HepG2 (cell line): ENCODE data around the gene COPS7A. TPM values are rescaled to one million over a fixed set of nuclear protein-coding genes. Genes with fewer than 3 reads are reported as not detected.

ENCODE experiments used
- ATAC-seq: fragments of 200-7000 bp; cut with Tn5 transposase; 3 replicates; pipeline ENCODE4 v1.9.1; 2020; ENCODE audit warnings: mild to moderate bottlenecking, moderate library complexity
- BruUV-seq: library from RNA; stranded (reverse); fragments of 400-500 nt; replicated peaks from 2 replicates; lab custom pipeline; 2021; lab: Mats Ljungman, UMichigan
- CTCF ChIA-PET: fragments of 300-600 bp; formaldehyde crosslinking; extraction: SDS; loops from one replicate; lab custom pipeline; 2021; ENCODE audit warnings: low total read pairs, inconsistent platforms, low intra/inter-chr PET ratio; lab: Yijun Ruan, JAX
- POLR2A ChIA-PET: fragments of 350-600 bp; sonication (Branson Sonifier 250); formaldehyde crosslinking; loops from one replicate; lab custom pipeline; 2020; ENCODE audit warnings: antibody characterized with exemption, inconsistent platforms; lab: Yijun Ruan, JAX
- DNase-seq: peaks from one replicate; pipeline ENCODE4 v3.0.0-alpha.2; 2015; ENCODE audit warnings: low spot score
- FAIRE-seq: peaks from 3 replicates; lab custom pipeline; 2011; peaks lifted over from hg19 to GRCh38; lab: Jason Lieb, UNC
- H2AFZ ChIP-seq: one replicate; pipeline ENCODE4 v1.6.1; 2011; ENCODE audit warnings: low read length, inconsistent platforms
- H3K27ac ChIP-seq: fragments of 300-600 bp; 3 replicates; pipeline ENCODE4 v1.8.0; 2011; ENCODE audit warnings: mixed run types, mild to moderate bottlenecking, mixed read lengths, low read length, inconsistent platforms; ENCODE audit not compliant: insufficient read depth; ENCODE audit errors: extremely low read length
- H3K27me3 ChIP-seq, 2 experiments: fragments of 200-600 bp in 1 of 2; 2 replicates in 1 of 2; 3 replicates in 1 of 2; pipeline versions ENCODE4 v1.6.0 to v1.8.0; 2011; ENCODE audit warnings: low read length in 2 of 2, mild to moderate bottlenecking in 2 of 2, moderate library complexity in 2 of 2, inconsistent platforms in 1 of 2; ENCODE audit not compliant: insufficient read depth in 2 of 2, control insufficient read depth in 1 of 2
- H3K36me3 ChIP-seq, 2 experiments: fragments of 200-600 bp in 1 of 2; replicated peaks in 1 of 2; 2 replicates in 1 of 2; 3 replicates in 1 of 2; pipeline versions ENCODE4 v1.5.1 to v1.8.0; 2011; ENCODE audit warnings: low read length in 2 of 2, inconsistent platforms in 1 of 2; ENCODE audit not compliant: insufficient read depth in 2 of 2, control insufficient read depth in 1 of 2
- H3K4me1 ChIP-seq: 2 replicates; pipeline ENCODE4 v1.5.1; 2012; ENCODE audit warnings: low read length, inconsistent platforms; ENCODE audit not compliant: insufficient read depth
- H3K4me2 ChIP-seq: 2 replicates; pipeline ENCODE4 v1.6.0; 2011; ENCODE audit warnings: low read depth, low read length, inconsistent platforms
- H3K4me3 ChIP-seq, 3 experiments: fragments of 200-600 bp in 1 of 3; sonication (generic), shearing (Covaris generic) in 1 of 3; replicated peaks in 1 of 3; 2 replicates each; pipeline ENCODE4 v1.5.1; 2011 to 2016; ENCODE audit warnings: low read length in 3 of 3, inconsistent platforms in 2 of 3, low read depth in 2 of 3, mild to moderate bottlenecking in 2 of 3, control low read depth in 1 of 3, mixed read lengths in 1 of 3; ENCODE audit not compliant: insufficient read depth in 1 of 3
- H3K79me2 ChIP-seq: one replicate; pipeline ENCODE4 v1.6.1; 2011; ENCODE audit warnings: low read length, inconsistent platforms; ENCODE audit not compliant: insufficient read depth
- H3K9ac ChIP-seq: 2 replicates; pipeline ENCODE4 v1.6.0; 2011; ENCODE audit warnings: mild to moderate bottlenecking, low read depth, low read length, inconsistent platforms; ENCODE audit not compliant: insufficient read depth
- H3K9me3 ChIP-seq: 2 replicates; pipeline ENCODE4 v1.5.1; 2012; ENCODE audit warnings: mild to moderate bottlenecking, low read length
- H4K20me1 ChIP-seq: 2 replicates; pipeline ENCODE4 v1.6.0; 2011; ENCODE audit warnings: inconsistent platforms, mild to moderate bottlenecking, low read length, moderate library complexity; ENCODE audit not compliant: insufficient read depth
- AKAP8 ChIP-seq: sonication (generic); formaldehyde crosslinking; IDR thresholded peaks from 2 replicates; pipeline ENCODE4 v1.5.1; 2020; ENCODE audit warnings: mild to moderate bottlenecking, missing genetic modification reagents
- CBX1 ChIP-seq: IDR thresholded peaks from one replicate; pipeline ENCODE4 v1.6.1; 2016; ENCODE audit warnings: antibody characterized with exemption, low read depth
- EHMT2 ChIP-seq: fragments of 200-600 bp; sonication (generic); IDR thresholded peaks from 2 replicates; pipeline ENCODE4 v1.7.0; 2017; ENCODE audit warnings: antibody characterized with exemption, low read depth, low read length, borderline replicate concordance
- FOSL2 ChIP-seq: sonication (generic); formaldehyde crosslinking; IDR thresholded peaks from 2 replicates; pipeline ENCODE4 v1.4.0; 2020; ENCODE audit warnings: missing genetic modification reagents
- KLF16 ChIP-seq, 2 experiments: sonication (generic) in 1 of 2; formaldehyde crosslinking in 1 of 2; IDR thresholded peaks; 2 replicates each; pipeline versions ENCODE4 v1.6.1 to v1.8.0; 2016 to 2023; ENCODE audit warnings: missing genetic modification reagents in 2 of 2, missing compliant biosample characterization in 1 of 2
- NFYB ChIP-seq: sonication (generic); formaldehyde crosslinking; IDR thresholded peaks from 2 replicates; pipeline ENCODE4 v1.4.0; 2020; ENCODE audit warnings: missing genetic modification reagents
- NONO ChIP-seq, 2 experiments: fragments of 450-650 bp in 1 of 2; sonication (generic) in 1 of 2; formaldehyde crosslinking in 1 of 2; IDR thresholded peaks in 1 of 2; conservative IDR thresholded peaks in 1 of 2; 2 replicates each; pipeline versions ENCODE4 v1.6.1 to v1.8.0; 2017 to 2022; ENCODE audit warnings: mild to moderate bottlenecking in 1 of 2, missing genetic modification reagents in 1 of 2, moderate library complexity in 1 of 2
- POLR2AphosphoS5 ChIP-seq: IDR thresholded peaks from 2 replicates; pipeline ENCODE4 v1.6.1; 2012; ENCODE audit warnings: low read depth, low read length
- POLR2G ChIP-seq: fragments of 200-400 bp; formaldehyde crosslinking; IDR thresholded peaks from 2 replicates; pipeline ENCODE4 v1.6.1; 2018; ENCODE audit warnings: mild to moderate bottlenecking, low read depth, low read length, moderate library complexity
- RBM22 ChIP-seq: fragments of 200-400 bp; formaldehyde crosslinking; optimal IDR thresholded peaks from 2 replicates; pipeline ENCODE3; 2017; ENCODE audit warnings: mild to moderate bottlenecking, low read length, moderate library complexity
- SSRP1 ChIP-seq: IDR thresholded peaks from 2 replicates; pipeline ENCODE4 v1.6.1; 2016; ENCODE audit warnings: control low read depth
- ZFX ChIP-seq: sonication (generic); formaldehyde crosslinking; IDR thresholded peaks from 2 replicates; pipeline ENCODE4 v1.4.0; 2020; ENCODE audit warnings: mild to moderate bottlenecking, low read depth, missing genetic modification reagents, moderate library complexity
- ZMYM3 ChIP-seq: sonication (generic); formaldehyde crosslinking; IDR thresholded peaks from 2 replicates; pipeline ENCODE4 v1.5.1; 2020; ENCODE audit warnings: mild to moderate bottlenecking, missing genetic modification reagents
- ZNF629 ChIP-seq: sonication (generic); formaldehyde crosslinking; conservative IDR thresholded peaks from 2 replicates; pipeline ENCODE4 v1.5.0; 2020; ENCODE audit warnings: missing genetic modification reagents
- WGBS: methylation state at CpG from one replicate; pipeline ENCODE4 v1.1.6; 2017; ENCODE audit warnings: low lambda C conversion rate; 5-methylcytosine and 5-hydroxymethylcytosine counted together
- in situ Hi-C: cut with HindIII; loops from 2 replicates; pipeline ENCODE4 v1.10.0; 2017; ENCODE audit warnings: low pct_unique_long_range_greater_than_20kb; ENCODE audit not compliant: extremely low pct_ligation_motif_present
- intact Hi-C: fragments of 100-400 bp; cut with micrococcal nuclease; formaldehyde crosslinking; loops from one replicate; pipeline ENCODE4 v1.10.0; 2022; ENCODE audit not compliant: unreplicated experiment
- polyA plus RNA-seq, 8 experiments: library from polyadenylated mRNA; depleted of rRNA in 3 of 8; stranded (reverse) in 7 of 8; unstranded in 1 of 8; fragments of >200 nt; fragmentation: Illumina TruSeq in 4 of 8; extraction: Trizol in 4 of 8; gene quantifications; 2 replicates each; pipeline versions ENCODE4 v1.2.1 to v1.2.3, GENCODE V29; 2011 to 2016; ENCODE audit warnings: low read depth in 4 of 8, missing spikeins in 1 of 8, mixed read lengths in 1 of 8; ENCODE audit not compliant: insufficient read depth in 1 of 8
- total RNA-seq, 5 experiments: library from RNA; depleted of rRNA; stranded (reverse); fragments of >200 nt; fragmentation: Illumina TruSeq; extraction: Trizol; gene quantifications; 2 replicates each; pipeline ENCODE4 v1.2.3, GENCODE V29; 2016; ENCODE audit warnings: low read depth in 1 of 5
- TF ChIP-seq, protein P1 (sequence below): sonication (generic); formaldehyde crosslinking; IDR thresholded peaks from 2 replicates; pipeline ENCODE4 v1.5.1; 2020; ENCODE audit warnings: missing genetic modification reagents, mild to moderate bottlenecking, borderline replicate concordance
- TF ChIP-seq, protein P2 (sequence below): IDR thresholded peaks from 2 replicates; pipeline ENCODE4 v1.6.1; 2012; ENCODE audit warnings: inconsistent platforms

The COPS7A gene
- total and polyA plus RNA-seq, 2 of the 13 experiments (the other 11 are each of a cell fraction or from before 2014, with no cell fraction given) = 40.0 to 73.6 TPM

DNA sequence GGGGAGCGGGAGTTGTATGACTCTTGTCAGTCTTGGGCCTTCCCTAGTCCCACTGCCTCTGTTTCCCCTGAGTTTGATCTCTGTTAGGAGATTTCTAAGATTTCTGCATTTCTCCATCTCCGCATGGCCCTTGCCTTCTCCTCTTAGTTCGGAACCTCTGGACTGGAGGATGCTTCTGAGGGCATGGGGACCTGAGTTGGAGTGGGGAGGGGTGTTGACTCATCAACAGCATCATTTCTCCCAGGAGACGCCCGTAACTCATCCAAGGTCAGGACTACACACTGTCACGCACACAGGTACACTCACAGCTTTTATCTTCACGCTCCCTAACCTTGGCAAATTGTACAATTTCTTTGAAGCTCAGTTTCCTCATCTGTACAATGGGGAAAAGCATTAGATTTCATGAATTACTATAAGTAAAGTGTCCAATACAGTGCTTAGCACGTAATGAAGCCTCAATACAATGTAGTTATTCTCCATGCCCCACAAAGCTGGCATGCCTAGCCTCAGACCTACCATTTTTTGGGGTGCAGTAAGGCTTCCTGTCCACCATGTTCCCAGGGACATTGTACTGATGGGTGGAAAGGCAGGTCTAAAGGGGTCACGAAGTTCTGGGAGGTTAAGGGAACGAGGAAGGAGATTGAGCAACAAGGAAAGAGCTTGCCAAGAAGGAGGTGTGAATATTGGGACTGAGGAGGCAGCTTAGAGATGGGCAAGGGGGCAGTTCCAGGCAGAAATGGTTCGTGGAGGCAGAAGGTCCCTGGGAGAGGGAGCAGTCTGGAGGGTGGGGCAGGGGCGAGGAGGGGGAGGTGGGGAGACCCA, 47.9 kb downstream of the COPS7A start:
- FAIRE-seq (no peak), ATAC-seq (no peak), DNase-seq (no peak)
- 85% methylated on average over 12 of the region's 12 CpGs for WGBS
- H3K79me2 ChIP-seq = peaks cover 20% of the 10 kb centered on the region
- ChIA-PET CTCF (no interaction called here), POLR2A (interaction anchor here (0.9 to 8.3 kb wide), 3 partner anchors 9 to 48 kb away, joined by 3 to 162 read pairs (median 4); partner anchors contain the start of genes COPS7A and MLF2)
- intact Hi-C loops = no loop called here
- no peak overlapping the region for H2AFZ ChIP-seq
- H3K9me3 ChIP-seq = no peaks in the 10 kb centered on the region
- BruUV-seq = no TSS peak
- H3K4me3 ChIP-seq = no peak overlapping the region
- in situ Hi-C loops = no loop called here
- no peak overlapping the region for H3K4me2 ChIP-seq
- H3K4me1 ChIP-seq = peaks cover 76% of the 10 kb centered on the region
- no peaks in the 10 kb centered on the region for H3K27me3 ChIP-seq
- H3K9ac ChIP-seq = no peak overlapping the region
- no peak overlapping the region for H3K27ac ChIP-seq
- 0 out of 2 replicates have a peak, but pooled peaks cover 6% of the 10 kb centered on the region for H4K20me1 ChIP-seq
- TF ChIP-seq ZNF629 (peak; percentile 85), EHMT2 (no peak), FOSL2 (CRISPR knock-in tag) (0 out of 2 replicates have a peak, but pooled peaks have one; percentile 19), NFYB (CRISPR knock-in tag) (no peak), POLR2AphosphoS5 (peak; percentile 22; the same call in 1 of the 2 replicates), KLF16 (CRISPR knock-in tag; IDR thresholded peaks at IDR 0.05) (no peak), AKAP8 (CRISPR knock-in tag) (0 out of 2 replicates have a peak, but pooled peaks have one; percentile 58), ZMYM3 (CRISPR knock-in tag) (peak; percentile 35; the same call in 1 of the 2 replicates), NONO (IDR thresholded peaks at IDR 0.05) (no peak), NONO (CRISPR knock-in tag; conservative IDR thresholded peaks at IDR 0.05) (0 out of 2 replicates have a peak, but pooled peaks have one; percentile 22), ZFX (CRISPR knock-in tag) (no peak), CBX1 (no peak), SSRP1 (CRISPR knock-in tag) (peak; percentile 48; the same call in 1 of the 2 replicates), POLR2G (peak; percentile 45; the same call in 1 of the 2 replicates), RBM22 (peak; percentile 74)
- TF ChIP-seq, protein P1, sequence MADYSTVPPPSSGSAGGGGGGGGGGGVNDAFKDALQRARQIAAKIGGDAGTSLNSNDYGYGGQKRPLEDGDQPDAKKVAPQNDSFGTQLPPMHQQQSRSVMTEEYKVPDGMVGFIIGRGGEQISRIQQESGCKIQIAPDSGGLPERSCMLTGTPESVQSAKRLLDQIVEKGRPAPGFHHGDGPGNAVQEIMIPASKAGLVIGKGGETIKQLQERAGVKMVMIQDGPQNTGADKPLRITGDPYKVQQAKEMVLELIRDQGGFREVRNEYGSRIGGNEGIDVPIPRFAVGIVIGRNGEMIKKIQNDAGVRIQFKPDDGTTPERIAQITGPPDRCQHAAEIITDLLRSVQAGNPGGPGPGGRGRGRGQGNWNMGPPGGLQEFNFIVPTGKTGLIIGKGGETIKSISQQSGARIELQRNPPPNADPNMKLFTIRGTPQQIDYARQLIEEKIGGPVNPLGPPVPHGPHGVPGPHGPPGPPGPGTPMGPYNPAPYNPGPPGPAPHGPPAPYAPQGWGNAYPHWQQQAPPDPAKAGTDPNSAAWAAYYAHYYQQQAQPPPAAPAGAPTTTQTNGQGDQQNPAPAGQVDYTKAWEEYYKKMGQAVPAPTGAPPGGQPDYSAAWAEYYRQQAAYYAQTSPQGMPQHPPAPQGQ (CRISPR knock-in tag) = no peak
- TF ChIP-seq, protein P2, sequence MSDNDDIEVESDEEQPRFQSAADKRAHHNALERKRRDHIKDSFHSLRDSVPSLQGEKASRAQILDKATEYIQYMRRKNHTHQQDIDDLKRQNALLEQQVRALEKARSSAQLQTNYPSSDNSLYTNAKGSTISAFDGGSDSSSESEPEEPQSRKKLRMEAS = 0 out of 2 replicates have a peak, but pooled peaks have one; percentile 17
- TF ChIP-seq, all 625 proteins: peak for 10
- peaks cover 0 to 11% of the 10 kb centered on the region in 2 experiments; a peak in 1 of 5 replicates for H3K36me3 ChIP-seq
